Left lung (tissue), 10 donors: ENCODE measurements around the gene DSTYK. TPM values are rescaled to one million over a fixed set of nuclear protein-coding genes. Genes with fewer than 3 reads are reported as not detected.

Experiments
- ATAC-seq: fragments of 200-7000 bp; cut with Tn5 transposase; one replicate; pipeline ENCODE4 v1.9.1; 2020; ENCODE audit warnings: moderate library complexity
- DNase-seq, 4 donors: peaks; one replicate each; pipeline ENCODE4 v3.0.0-alpha.2; 2013 to 2020
- H3K27ac ChIP-seq, 2 donors: fragments of 200-600 bp; sonication (generic) in 1 of 2; one replicate each; pipeline versions ENCODE4 v1.5.0 to v1.8.0; 2020 to 2021
- H3K27me3 ChIP-seq, 2 donors: fragments of 200-600 bp; sonication (generic) in 1 of 2; one replicate each; pipeline versions ENCODE4 v1.5.0 to v1.8.0; 2020 to 2021
- H3K36me3 ChIP-seq, 2 donors: fragments of 200-600 bp; sonication (generic) in 1 of 2; one replicate each; pipeline versions ENCODE4 v1.5.0 to v1.8.0; 2020 to 2021
- H3K4me1 ChIP-seq, 2 donors: fragments of 200-600 bp; one replicate each; pipeline ENCODE4 v1.8.0; 2021
- H3K4me3 ChIP-seq, 2 donors: fragments of 200-600 bp; sonication (generic) in 1 of 2; one replicate each; pipeline versions ENCODE4 v1.5.0 to v1.8.0; 2020 to 2021; ENCODE audit warnings: mild to moderate bottlenecking in 1 of 2
- H3K9me3 ChIP-seq, 2 donors: fragments of 200-600 bp; sonication (generic) in 1 of 2; one replicate each; pipeline versions ENCODE4 v1.5.0 to v1.8.0; 2020 to 2021
- CTCF ChIP-seq, 2 donors: fragments of 200-600 bp; sonication (generic) in 1 of 2; IDR thresholded peaks; one replicate each; pipeline versions ENCODE4 v1.5.0 to v1.8.0; 2021; ENCODE audit warnings: antibody characterized with exemption in 2 of 2
- intact Hi-C, 2 donors: fragments of 100-400 bp; cut with DNase I; formaldehyde crosslinking; loops; one replicate each; pipeline versions ENCODE4 v1.11.2 to v1.14.2; 2022
- polyA plus RNA-seq, 6 donors: library from polyadenylated mRNA; unstranded; fragments of 120-200 nt; gene quantifications; one replicate each; pipeline ENCODE4 v1.2.1, GENCODE V29; 2013; ENCODE audit not compliant: insufficient read length in 6 of 6
- total RNA-seq, 2 donors: library from RNA; stranded (reverse); fragmentation: NEBNext Ultra II Directional; extraction: Animal tissue kit (Norgen Biotek cat#: 25700); gene quantifications; one replicate each; pipeline ENCODE4 v1.2.1, GENCODE V29; 2021
- donor health status: DM: no; HTN: yes; CAD: no.
- donor health status: DM: no; HTN: no; CAD: no.

DSTYK gene
- total and polyA plus RNA-seq, 8 donors, result 11.1 to 18.4 (median 17.1) TPM

GRCh38 chr1:205121660-205122488, 89.6 kb downstream of the DSTYK start, which contains the start of gene RBBP5:
Gene RBBP5 (minus strand): TSS chr1:205121978. CDS start chr1:205121873, 105 bp downstream.
- no peaks in the 10 kb centered on the region for H3K9me3 ChIP-seq
- TF ChIP-seq CTCF (IDR thresholded peaks at IDR 0.05), result peak; percentile 47 to 56
- H3K27ac ChIP-seq, result peak within 1 kb of the TSS; percentile 91 to 92
- peaks cover 0 to 18% of the 10 kb centered on the region in 2 donors for H3K36me3 ChIP-seq
- peaks cover 8 to 34% of the 10 kb centered on the region in 2 donors for H3K4me1 ChIP-seq
- intact Hi-C loops, result no loop called here
- H3K4me3 ChIP-seq, result peak within 1 kb of the TSS; percentile 81 to 82
- H3K27me3 ChIP-seq, result no peaks in the 10 kb centered on the region
- peak; percentile 95 to 98 (median 97) for DNase-seq
- ATAC-seq, result peak; percentile 99

GRCh38 chr1:205118752-205119151, 92.8 kb downstream of the DSTYK start:
- Histone ChIP-seq H3K36me3 (peaks cover 0 to 33% of the 10 kb centered on the region in 2 donors), H3K4me1 (peaks cover 8 to 38% of the 10 kb centered on the region in 2 donors), H3K9me3 (no peaks in the 10 kb centered on the region), H3K27me3 (no peaks in the 10 kb centered on the region), H3K27ac (no peak overlapping the region), H3K4me3 (no peak overlapping the region)
- intact Hi-C loops, result no loop called here
- no peak for ATAC-seq
- DNase-seq, result no peak
- no peak for TF ChIP-seq CTCF (IDR thresholded peaks at IDR 0.05)

GRCh38 chr1:205111354-205111753, 100.1 kb downstream of the DSTYK start:
- Histone ChIP-seq H3K4me3 (no peak overlapping the region), H3K9me3 (no peaks in the 10 kb centered on the region), H3K27me3 (no peaks in the 10 kb centered on the region), H3K4me1 (peaks cover 0 to 3% of the 10 kb centered on the region in 2 donors), H3K27ac (no peak overlapping the region), H3K36me3 (peaks cover 0 to 78% of the 10 kb centered on the region in 2 donors)
- intact Hi-C loops, result no loop called here
- no peak for TF ChIP-seq CTCF (IDR thresholded peaks at IDR 0.05)
- DNase-seq, result no peak
- no peak for ATAC-seq

GRCh38 chr1:205109711-205110110, 101.8 kb downstream of the DSTYK start:
- no peaks in the 10 kb centered on the region for H3K4me1 ChIP-seq
- TF ChIP-seq CTCF (IDR thresholded peaks at IDR 0.05), result no peak
- peaks cover 0 to 91% of the 10 kb centered on the region in 2 donors for H3K36me3 ChIP-seq
- H3K27me3 ChIP-seq, result no peaks in the 10 kb centered on the region
- intact Hi-C loops, result no loop called here
- no peaks in the 10 kb centered on the region for H3K9me3 ChIP-seq
- DNase-seq, result no peak
- no peak overlapping the region for H3K4me3 ChIP-seq
- H3K27ac ChIP-seq, result no peak overlapping the region
- no peak for ATAC-seq

GRCh38 chr1:205109269-205109668, 102.2 kb downstream of the DSTYK start:
- TF ChIP-seq CTCF (IDR thresholded peaks at IDR 0.05), result no peak
- H3K27ac ChIP-seq, result no peak overlapping the region
- H3K27me3 ChIP-seq, result no peaks in the 10 kb centered on the region
- H3K4me1 ChIP-seq, result no peaks in the 10 kb centered on the region
- H3K4me3 ChIP-seq, result no peak overlapping the region
- no peaks in the 10 kb centered on the region for H3K9me3 ChIP-seq
- intact Hi-C loops, result no loop called here
- DNase-seq, result no peak
- H3K36me3 ChIP-seq, result peaks cover 0 to 91% of the 10 kb centered on the region in 2 donors
- no peak for ATAC-seq
